DND-41 (cell line): ENCODE results near the gene PRIM2.
"Not testable (repeated sequence)": the region's sequence is repeated elsewhere in the genome, so short reads cannot be mapped to it uniquely, and the experiment has no call there.

ENCODE experiments used
- EZH2 ChIP-seq: IDR thresholded peaks from 3 replicates; pipeline ENCODE4 v1.6.1; 2012; ENCODE audit warnings: borderline replicate concordance, low read depth, mild to moderate bottlenecking, moderate library complexity, low read length, inconsistent platforms; ENCODE audit not compliant: severe bottlenecking
- TF ChIP-seq, protein P1 (sequence below): IDR thresholded peaks from 2 replicates; pipeline ENCODE4 v1.5.1; 2012; ENCODE audit warnings: borderline replicate concordance, low read length, moderate library complexity, mild to moderate bottlenecking; ENCODE audit not compliant: poor library complexity, severe bottlenecking; ENCODE audit errors: extremely low read depth

- TF ChIP-seq, protein P1, sequence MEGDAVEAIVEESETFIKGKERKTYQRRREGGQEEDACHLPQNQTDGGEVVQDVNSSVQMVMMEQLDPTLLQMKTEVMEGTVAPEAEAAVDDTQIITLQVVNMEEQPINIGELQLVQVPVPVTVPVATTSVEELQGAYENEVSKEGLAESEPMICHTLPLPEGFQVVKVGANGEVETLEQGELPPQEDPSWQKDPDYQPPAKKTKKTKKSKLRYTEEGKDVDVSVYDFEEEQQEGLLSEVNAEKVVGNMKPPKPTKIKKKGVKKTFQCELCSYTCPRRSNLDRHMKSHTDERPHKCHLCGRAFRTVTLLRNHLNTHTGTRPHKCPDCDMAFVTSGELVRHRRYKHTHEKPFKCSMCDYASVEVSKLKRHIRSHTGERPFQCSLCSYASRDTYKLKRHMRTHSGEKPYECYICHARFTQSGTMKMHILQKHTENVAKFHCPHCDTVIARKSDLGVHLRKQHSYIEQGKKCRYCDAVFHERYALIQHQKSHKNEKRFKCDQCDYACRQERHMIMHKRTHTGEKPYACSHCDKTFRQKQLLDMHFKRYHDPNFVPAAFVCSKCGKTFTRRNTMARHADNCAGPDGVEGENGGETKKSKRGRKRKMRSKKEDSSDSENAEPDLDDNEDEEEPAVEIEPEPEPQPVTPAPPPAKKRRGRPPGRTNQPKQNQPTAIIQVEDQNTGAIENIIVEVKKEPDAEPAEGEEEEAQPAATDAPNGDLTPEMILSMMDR = not testable (repeated sequence)
- not testable (repeated sequence) for TF ChIP-seq EZH2
These were observed 172.5 kb downstream of the PRIM2 start for GRCh38 chr6:57489887-57490286.
